Lower lobe of right lung (tissue), 2 donors: ENCODE results near the gene COLGALT1. TPM values are rescaled to one million over a fixed set of nuclear protein-coding genes. Genes with fewer than 3 reads are reported as not detected.

Experiments
- ATAC-seq, 2 donors: fragments of 200-7000 bp; cut with Tn5 transposase; one replicate each; pipeline ENCODE4 v1.9.1; 2020 to 2022; ENCODE audit warnings: mild to moderate bottlenecking in 2 of 2, moderate library complexity in 2 of 2
- DNase-seq: peaks from one replicate; pipeline ENCODE4 v3.0.0-alpha.2; 2020
- H3K27ac ChIP-seq: fragments of 200-600 bp; one replicate; pipeline ENCODE4 v1.8.0; 2022
- H3K27me3 ChIP-seq: fragments of 200-600 bp; one replicate; pipeline ENCODE4 v1.8.0; 2022; ENCODE audit warnings: low read depth
- H3K36me3 ChIP-seq: fragments of 200-600 bp; one replicate; pipeline ENCODE4 v1.8.0; 2022; ENCODE audit warnings: mild to moderate bottlenecking
- H3K4me1 ChIP-seq: fragments of 200-600 bp; one replicate; pipeline ENCODE4 v1.8.0; 2022
- H3K4me3 ChIP-seq: fragments of 200-600 bp; one replicate; pipeline ENCODE4 v1.8.0; 2022; ENCODE audit warnings: mild to moderate bottlenecking
- H3K9me3 ChIP-seq: fragments of 200-600 bp; one replicate; pipeline ENCODE4 v1.8.0; 2022
- CTCF ChIP-seq: fragments of 200-600 bp; IDR thresholded peaks from one replicate; pipeline ENCODE4 v1.8.0; 2022; ENCODE audit warnings: antibody characterized with exemption, mild to moderate bottlenecking
- intact Hi-C: fragments of 100-400 bp; cut with DNase I; formaldehyde crosslinking; loops from one replicate; pipeline ENCODE4 v1.11.0; 2022
- total RNA-seq: library from RNA; stranded (reverse); fragmentation: NEBNext Ultra II Directional; extraction: Animal tissue kit (Norgen Biotek cat#: 25700); gene quantifications from one replicate; pipeline ENCODE4 v1.2.1, GENCODE V29; 2021
- donor health status: DM: no; HTN: yes; CAD: no; lungs with severe emphysema.

Gene COLGALT1
- total RNA-seq, 1 donor from 2014 or later: 142 TPM

GRCh38 chr19:17620696-17621095 lies 65.2 kb downstream of the COLGALT1 start:
- Histone ChIP-seq H3K36me3 (no peaks in the 10 kb centered on the region), H3K4me1 (no peaks in the 10 kb centered on the region), H3K4me3 (no peak overlapping the region), H3K27ac (no peak overlapping the region), H3K27me3 (peaks cover 13% of the 10 kb centered on the region), H3K9me3 (peaks cover 10% of the 10 kb centered on the region)
- TF ChIP-seq CTCF: no peak
- DNase-seq (peak; percentile 15), ATAC-seq (no peak)
- intact Hi-C loops: no loop called here

GRCh38 chr19:17623224-17623935 lies 67.9 kb downstream of the COLGALT1 start:
- no peaks in the 10 kb centered on the region for H3K4me1 ChIP-seq
- no peaks in the 10 kb centered on the region for H3K36me3 ChIP-seq
- peaks cover 10% of the 10 kb centered on the region for H3K9me3 ChIP-seq
- no peaks in the 10 kb centered on the region for H3K27me3 ChIP-seq
- ATAC-seq: no peak
- intact Hi-C loops: no loop called here
- DNase-seq: peak; percentile 22
- no peak for TF ChIP-seq CTCF
- no peak overlapping the region for H3K27ac ChIP-seq
- no peak overlapping the region for H3K4me3 ChIP-seq

- Histone ChIP-seq H3K4me3 (no peak overlapping the region), H3K4me1 (no peaks in the 10 kb centered on the region), H3K36me3 (no peaks in the 10 kb centered on the region), H3K27me3 (no peaks in the 10 kb centered on the region), H3K27ac (no peak overlapping the region), H3K9me3 (peaks cover 10% of the 10 kb centered on the region)
- intact Hi-C loops: no loop called here
- DNase-seq (peak; percentile 21), ATAC-seq (no peak)
- no peak for TF ChIP-seq CTCF
Observed at GRCh38 chr19:17624314-17624991, 69.0 kb downstream of the COLGALT1 start.

GRCh38 chr19:17625043-17625442 lies 69.6 kb downstream of the COLGALT1 start:
- no peak overlapping the region for H3K27ac ChIP-seq
- peaks cover 10% of the 10 kb centered on the region for H3K9me3 ChIP-seq
- no peaks in the 10 kb centered on the region for H3K4me1 ChIP-seq
- no peak for TF ChIP-seq CTCF
- H3K4me3 ChIP-seq: no peak overlapping the region
- ATAC-seq (no peak), DNase-seq (no peak)
- intact Hi-C loops: no loop called here
- no peaks in the 10 kb centered on the region for H3K27me3 ChIP-seq
- no peaks in the 10 kb centered on the region for H3K36me3 ChIP-seq

- H3K4me1 ChIP-seq: no peaks in the 10 kb centered on the region
- H3K9me3 ChIP-seq: peaks cover 10% of the 10 kb centered on the region
- DNase-seq (no peak), ATAC-seq (no peak)
- no peaks in the 10 kb centered on the region for H3K27me3 ChIP-seq
- no peak overlapping the region for H3K27ac ChIP-seq
- intact Hi-C loops: no loop called here
- no peaks in the 10 kb centered on the region for H3K36me3 ChIP-seq
- TF ChIP-seq CTCF: no peak
- H3K4me3 ChIP-seq: no peak overlapping the region
Observed at GRCh38 chr19:17625980-17626379, 70.5 kb downstream of the COLGALT1 start.
